Endodermal cell (in vitro differentiated cells): ENCODE data around the gene GRPEL2. TPM values are rescaled to one million over a fixed set of nuclear protein-coding genes. Genes with fewer than 3 reads are reported as not detected.

Source experiments
- DNase-seq: peaks from one replicate; pipeline ENCODE4 v3.0.0-alpha.2; 2017
- H3K27ac ChIP-seq: 2 replicates; pipeline ENCODE4 v1.5.1; 2013; ENCODE audit warnings: mild to moderate bottlenecking, low read depth, low read length, moderate library complexity
- H3K27me3 ChIP-seq: 2 replicates; pipeline ENCODE4 v1.6.1; 2013; ENCODE audit warnings: mild to moderate bottlenecking, low read length, moderate library complexity; ENCODE audit not compliant: insufficient read depth, control insufficient read depth, poor library complexity, severe bottlenecking
- H3K36me3 ChIP-seq: 2 replicates; pipeline ENCODE4 v1.7.0; 2013; ENCODE audit warnings: mild to moderate bottlenecking, low read length, moderate library complexity; ENCODE audit not compliant: control insufficient read depth, insufficient read depth
- H3K4me1 ChIP-seq: one replicate; pipeline ENCODE4 v1.7.0; 2013; ENCODE audit warnings: low read length; ENCODE audit not compliant: control insufficient read depth, insufficient read depth
- H3K4me3 ChIP-seq: 2 replicates; pipeline ENCODE4 v1.5.1; 2013; ENCODE audit warnings: mild to moderate bottlenecking, low read length, moderate library complexity
- H3K9ac ChIP-seq: 2 replicates; pipeline ENCODE4 v1.6.1; 2013; ENCODE audit warnings: mild to moderate bottlenecking, low read length, moderate library complexity; ENCODE audit not compliant: poor library complexity, severe bottlenecking; ENCODE audit errors: extremely low read depth
- H3K9me3 ChIP-seq: 2 replicates; pipeline ENCODE4 v1.6.1; 2013; ENCODE audit warnings: mild to moderate bottlenecking, low read length, moderate library complexity; ENCODE audit not compliant: control insufficient read depth
- H3K27ac Mint-ChIP-seq: 2 replicates; pipeline ENCODE4 v1.8.0; 2020; ENCODE audit warnings: mixed read lengths
- H3K27me3 Mint-ChIP-seq: 2 replicates; pipeline ENCODE4 v1.8.0; 2021; ENCODE audit warnings: mild to moderate bottlenecking, mixed read lengths; ENCODE audit not compliant: insufficient read depth
- H3K36me3 Mint-ChIP-seq: 2 replicates; pipeline ENCODE4 v1.8.0; 2020; ENCODE audit warnings: low read depth, mixed read lengths
- H3K4me1 Mint-ChIP-seq: 2 replicates; pipeline ENCODE4 v1.8.0; 2020; ENCODE audit warnings: mixed read lengths
- H3K4me3 Mint-ChIP-seq: 2 replicates; pipeline ENCODE4 v1.8.0; 2020; ENCODE audit warnings: mild to moderate bottlenecking, moderate library complexity, mixed read lengths
- H3K9me3 Mint-ChIP-seq: 2 replicates; pipeline ENCODE4 v1.8.0; 2020; ENCODE audit warnings: mild to moderate bottlenecking, mixed read lengths
- CTCF ChIP-seq: fragments of 200-600 bp; sonication (generic); conservative IDR thresholded peaks from 2 replicates; pipeline ENCODE4 v1.5.0; 2021; ENCODE audit warnings: antibody characterized with exemption, mild to moderate bottlenecking
- WGBS, 2 experiments: methylation state at CpG; one replicate each; pipeline versions ENCODE4 v1.1.5 to v1.1.7; 2013; ENCODE audit warnings: missing lambda C conversion rate in 2 of 2, mixed read lengths in 1 of 2; ENCODE audit not compliant: insufficient coverage in 1 of 2, insufficient read length in 1 of 2; 5-methylcytosine and 5-hydroxymethylcytosine counted together
- total RNA-seq, 2 donors: library from RNA; stranded (reverse); fragmentation: NEBNext Ultra II Directional in 1 of 2; extraction: Animal tissue kit (Norgen Biotek cat#: 25700) in 1 of 2; gene quantifications; 2 replicates in 1 of 2; 3 replicates in 1 of 2; pipeline ENCODE4 v1.2.1, GENCODE V29; 2021

GRPEL2 gene
- total RNA-seq, 2 donors from 2014 or later: 26.2 to 31.6 TPM

GRCh38 chr5:149314571-149315111 is 30.7 kb upstream of the GRPEL2 start:
- Histone ChIP-seq H3K27me3 (no peaks in the 10 kb centered on the region), H3K4me3 (no peak overlapping the region), H3K36me3 (no peaks in the 10 kb centered on the region), H3K27ac (no peak overlapping the region), H3K9ac (no peak overlapping the region), H3K9me3 (no peaks in the 10 kb centered on the region), H3K4me1 (no peaks in the 10 kb centered on the region)
- Mint-ChIP-seq H3K9me3 (no peaks in the 10 kb centered on the region), H3K36me3 (no peaks in the 10 kb centered on the region), H3K4me3 (no peak overlapping the region), H3K27ac (no peak overlapping the region), H3K27me3 (no peaks in the 10 kb centered on the region), H3K4me1 (peaks cover 5% of the 10 kb centered on the region)
- peak; percentile 29 for TF ChIP-seq CTCF
- WGBS, 2 experiments: 89 to 100% methylated on average over 2 to 4 of the region's 4 CpGs
- no peak for DNase-seq

DNA sequence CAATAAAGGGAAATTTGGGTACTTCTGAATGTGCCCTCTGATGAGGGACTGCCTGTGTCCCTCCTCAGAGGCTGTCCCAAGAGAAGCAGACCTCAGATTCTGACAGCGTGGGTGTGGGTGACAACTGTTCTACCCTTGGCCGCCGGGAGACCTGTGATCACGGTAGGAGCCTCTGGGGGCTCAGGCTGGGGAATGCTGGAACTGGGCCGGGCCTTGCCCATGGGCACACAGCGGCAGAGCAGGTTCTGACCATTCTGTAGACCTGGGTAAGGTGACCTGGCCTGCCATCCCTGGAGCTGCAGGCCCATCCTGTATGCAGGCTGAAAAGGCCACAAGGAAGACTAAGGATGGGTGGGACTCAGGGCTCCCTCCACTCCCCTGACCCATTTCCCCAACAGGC is 29.5 kb upstream of the GRPEL2 start:
- no peak for DNase-seq
- Mint-ChIP-seq H3K36me3 (no peaks in the 10 kb centered on the region), H3K27ac (no peak overlapping the region), H3K4me3 (no peak overlapping the region), H3K4me1 (peaks cover 10% of the 10 kb centered on the region), H3K27me3 (no peaks in the 10 kb centered on the region), H3K9me3 (no peaks in the 10 kb centered on the region)
- Histone ChIP-seq H3K27me3 (no peaks in the 10 kb centered on the region), H3K27ac (no peak overlapping the region), H3K9ac (no peak overlapping the region), H3K4me1 (peaks cover 3% of the 10 kb centered on the region), H3K9me3 (no peaks in the 10 kb centered on the region), H3K36me3 (no peaks in the 10 kb centered on the region), H3K4me3 (no peak overlapping the region)
- WGBS, 2 experiments: 90 to 93% methylated on average over 5 to 6 of the region's 6 CpGs
- no peak for TF ChIP-seq CTCF

DNA sequence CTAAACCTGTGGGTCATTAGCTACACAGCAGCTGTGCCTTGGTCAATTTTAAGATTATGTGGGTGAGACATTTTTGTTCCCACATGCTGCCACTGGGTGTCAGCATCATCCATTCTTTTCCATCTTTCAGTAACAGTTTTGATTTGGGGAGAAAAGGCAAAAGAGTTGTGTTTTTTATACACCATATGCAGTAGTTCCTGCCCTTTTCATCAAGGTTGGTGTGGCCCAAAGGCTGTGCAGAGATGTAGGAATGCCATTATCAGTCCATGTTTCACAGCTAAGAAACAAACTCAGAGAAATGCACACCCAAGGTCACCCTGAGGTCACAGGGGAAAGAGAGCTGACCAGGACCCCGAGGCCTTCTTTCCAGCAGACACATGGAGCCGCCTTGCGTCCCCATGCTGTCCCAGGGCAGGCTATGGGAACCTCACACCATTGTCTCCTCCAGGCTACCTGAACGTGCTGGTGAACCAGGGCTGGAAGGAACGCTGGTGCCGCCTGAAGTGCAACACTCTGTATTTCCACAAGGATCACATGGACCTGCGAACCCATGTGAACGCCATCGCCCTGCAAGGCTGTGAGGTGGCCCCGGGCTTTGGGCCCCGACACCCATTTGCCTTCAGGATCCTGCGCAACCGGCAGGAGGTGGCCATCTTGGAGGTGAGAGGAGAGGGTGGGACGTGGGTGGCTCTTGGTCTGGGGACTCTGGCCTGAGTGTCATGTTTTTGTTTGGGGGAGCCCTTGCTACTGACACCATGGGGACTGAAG is 27.8 kb upstream of the GRPEL2 start:
- no peak overlapping the region for H3K4me3 ChIP-seq
- no peak overlapping the region for H3K27ac ChIP-seq
- Mint-ChIP-seq H3K27me3 (no peaks in the 10 kb centered on the region), H3K36me3 (no peaks in the 10 kb centered on the region), H3K4me3 (no peak overlapping the region), H3K9me3 (no peaks in the 10 kb centered on the region), H3K27ac (no peak overlapping the region), H3K4me1 (peaks cover 9% of the 10 kb centered on the region)
- 91 to 95% methylated on average over 6 to 14 of the region's 14 CpGs for WGBS, 2 experiments
- H3K4me1 ChIP-seq: peaks cover 6% of the 10 kb centered on the region
- no peaks in the 10 kb centered on the region for H3K27me3 ChIP-seq
- no peaks in the 10 kb centered on the region for H3K9me3 ChIP-seq
- peak; percentile 67 for DNase-seq
- H3K36me3 ChIP-seq: no peaks in the 10 kb centered on the region
- TF ChIP-seq CTCF: peak; percentile 79
- no peak overlapping the region for H3K9ac ChIP-seq
